IPS-18c (cell line): ENCODE data around the gene SLC6A19.

Experiments used
- H3K4me3 ChIP-seq: 2 replicates; pipeline ENCODE4 v1.7.0; 2013; ENCODE audit warnings: low read depth, mild to moderate bottlenecking, low read length, moderate library complexity; ENCODE audit not compliant: insufficient read depth
- H3K9me3 ChIP-seq: one replicate; pipeline ENCODE4 v1.6.1; 2013; ENCODE audit warnings: mild to moderate bottlenecking, low read length, moderate library complexity; ENCODE audit not compliant: control insufficient read depth, insufficient read depth

SLC6A19 gene

DNA sequence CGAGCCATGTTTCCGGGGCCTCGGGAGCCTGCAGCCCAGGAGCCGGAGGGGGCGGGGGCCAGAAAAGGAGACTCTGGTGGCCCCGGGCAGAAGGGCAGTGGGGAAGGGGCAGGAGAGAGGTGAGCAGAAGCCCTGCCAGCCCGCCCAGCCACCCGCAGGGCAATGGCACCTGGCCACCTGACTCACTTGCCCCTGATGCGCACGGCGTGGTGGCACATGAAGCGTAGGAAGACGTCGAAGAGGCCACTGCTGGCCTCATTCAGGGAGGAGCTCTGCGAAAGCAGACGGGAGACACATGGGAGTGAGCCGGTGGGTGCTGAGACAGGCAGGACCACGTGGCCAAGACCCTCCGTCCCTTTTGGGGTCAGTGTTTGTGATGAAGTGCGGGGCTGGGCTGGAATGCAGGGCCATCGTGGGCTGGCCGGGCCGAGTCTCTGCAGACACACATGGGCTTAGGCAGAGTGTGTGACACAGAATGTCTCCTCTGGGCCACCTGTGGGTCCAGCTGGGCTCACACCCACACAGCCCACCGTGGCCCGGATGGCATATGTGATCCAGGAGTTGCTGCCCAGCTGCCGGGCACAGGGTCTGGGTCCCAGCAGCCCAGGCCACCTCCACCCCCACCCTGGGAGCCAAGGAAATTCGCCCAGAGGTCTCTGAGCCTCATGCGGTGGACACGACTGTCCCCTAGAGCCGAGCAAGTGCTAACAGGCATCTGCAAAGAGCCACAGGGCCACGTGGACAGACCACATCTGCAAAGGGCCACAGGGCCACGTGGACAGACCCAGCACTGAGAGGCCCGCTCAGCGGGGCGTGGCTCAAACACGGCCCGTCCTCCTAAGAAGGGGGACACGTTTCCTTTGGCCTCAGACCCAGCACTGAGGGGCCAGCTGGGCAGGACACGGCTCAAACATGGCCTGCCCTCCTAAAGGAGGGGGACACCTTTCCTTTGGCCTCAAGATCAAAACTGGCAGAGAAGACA, 69.8 kb downstream of the SLC6A19 start:
- no peak overlapping the region for H3K4me3 ChIP-seq
- no peaks in the 10 kb centered on the region for H3K9me3 ChIP-seq

DNA sequence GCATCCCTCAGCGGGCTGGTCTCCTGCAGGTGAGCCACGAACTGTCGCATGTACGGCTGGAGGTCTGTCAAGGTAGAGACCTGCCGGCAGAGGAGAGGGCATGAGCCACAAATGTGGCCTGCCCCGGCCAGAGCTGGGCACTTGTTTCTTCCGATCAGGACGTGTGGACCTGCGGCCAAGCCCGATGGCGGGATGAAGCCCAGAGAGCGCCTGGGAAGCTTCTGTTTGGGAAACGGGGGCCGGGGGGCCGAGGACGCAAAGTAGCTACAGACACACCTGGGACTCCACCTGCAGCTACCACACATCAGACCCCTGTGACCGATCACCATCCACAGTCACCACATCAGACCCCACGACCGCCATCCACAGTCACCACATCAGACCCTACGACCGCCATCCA, 70.8 kb downstream of the SLC6A19 start:
- no peak overlapping the region for H3K4me3 ChIP-seq
- H3K9me3 ChIP-seq: no peaks in the 10 kb centered on the region

DNA sequence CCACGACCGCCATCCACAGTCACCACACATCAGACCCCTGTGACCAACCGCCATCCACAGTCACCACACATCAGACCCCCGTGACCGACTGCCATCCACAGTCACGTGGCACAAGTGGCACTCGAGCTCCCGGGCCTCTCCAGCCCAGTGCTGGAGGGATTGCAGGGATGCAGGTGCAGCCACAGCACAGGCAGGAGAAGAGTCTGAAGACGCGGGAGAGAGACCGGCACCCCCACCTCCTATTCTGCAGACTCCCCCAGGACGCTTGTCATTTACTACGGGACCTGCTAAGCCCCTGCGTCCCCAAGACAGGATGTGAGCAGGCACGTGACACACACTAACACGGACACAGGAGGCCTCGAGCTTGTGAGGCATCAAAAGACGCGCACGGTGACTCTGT, 72.3 kb downstream of the SLC6A19 start:
- no peak overlapping the region for H3K4me3 ChIP-seq
- no peaks in the 10 kb centered on the region for H3K9me3 ChIP-seq

DNA sequence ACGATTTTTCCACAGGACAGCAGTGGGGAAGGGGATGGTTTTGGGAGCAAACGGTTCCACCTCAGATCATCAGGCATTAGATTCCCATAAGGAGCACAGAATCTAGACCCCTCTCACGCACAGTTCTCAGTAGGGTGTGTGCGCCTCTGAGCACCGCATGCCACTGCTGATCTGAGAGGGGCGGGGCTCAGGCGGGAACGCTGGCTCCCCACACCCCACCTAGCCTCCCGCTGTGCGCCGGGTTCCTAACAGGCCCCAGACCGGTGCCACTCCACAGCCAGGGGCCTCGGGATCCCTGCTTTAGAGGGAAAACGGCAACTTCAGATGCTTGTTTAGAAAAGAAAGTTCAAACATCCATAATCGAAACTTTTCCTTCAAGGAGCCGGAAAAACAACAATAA, 73.1 kb downstream of the SLC6A19 start:
- H3K9me3 ChIP-seq: no peaks in the 10 kb centered on the region
- H3K4me3 ChIP-seq: no peak overlapping the region
